Calu3 (cell line): ENCODE measurements around the gene MRPL36. TPM values are rescaled to one million over a fixed set of nuclear protein-coding genes. Genes with fewer than 3 reads are reported as not detected.

Experiments
- BruUV-seq: library from RNA; stranded (reverse); fragments of 400-500 nt; replicated peaks from 2 replicates; lab custom pipeline; 2021; lab: Mats Ljungman, UMichigan
- CTCF ChIA-PET: fragments of 300-600 bp; sonication (Branson Sonifier 250); formaldehyde crosslinking; loops from one replicate; lab custom pipeline; 2022; ENCODE audit warnings: antibody characterized with exemption; lab: Charles Lee
- DNase-seq: peaks from one replicate; pipeline ENCODE4 v3.0.0; 2022
- H3K27ac Mint-ChIP-seq: one replicate; pipeline ENCODE4 v1.8.0; 2022; ENCODE audit warnings: mixed read lengths; ENCODE audit not compliant: unreplicated experiment
- H3K27me3 Mint-ChIP-seq: one replicate; pipeline ENCODE4 v1.8.0; 2022; ENCODE audit warnings: mixed read lengths; ENCODE audit not compliant: unreplicated experiment
- H3K36me3 Mint-ChIP-seq: one replicate; pipeline ENCODE4 v1.8.0; 2022; ENCODE audit warnings: mild to moderate bottlenecking, moderate library complexity, mixed read lengths; ENCODE audit not compliant: insufficient read depth, unreplicated experiment
- H3K4me1 Mint-ChIP-seq: one replicate; pipeline ENCODE4 v1.8.0; 2022; ENCODE audit warnings: mild to moderate bottlenecking, low read depth, mixed read lengths; ENCODE audit not compliant: unreplicated experiment
- H3K4me3 Mint-ChIP-seq: one replicate; pipeline ENCODE4 v1.8.0; 2022; ENCODE audit warnings: mild to moderate bottlenecking, low read depth, moderate library complexity, mixed read lengths; ENCODE audit not compliant: unreplicated experiment
- H3K9me3 Mint-ChIP-seq: one replicate; pipeline ENCODE4 v1.8.0; 2022; ENCODE audit warnings: low read depth, mixed read lengths; ENCODE audit not compliant: unreplicated experiment
- CTCF ChIP-seq: fragments of 200-600 bp; IDR thresholded peaks from one replicate; pipeline ENCODE4 v1.8.0; 2022; ENCODE audit warnings: antibody characterized with exemption; ENCODE audit not compliant: unreplicated experiment
- intact Hi-C: fragments of 100-400 bp; cut with micrococcal nuclease; formaldehyde crosslinking; loops from one replicate; pipeline ENCODE4 v1.10.0; 2022; ENCODE audit not compliant: unreplicated experiment
- total RNA-seq: library from RNA; stranded (reverse); gene quantifications from 2 replicates; pipeline ENCODE4 v1.2.3, GENCODE V29; 2022

The MRPL36 gene
- total RNA-seq, 1 experiment from 2014 or later: 55.5 TPM

GRCh38 chr5:1808439-1808838 is 8.8 kb upstream of the MRPL36 start:
- no peak for DNase-seq
- no TSS peak for BruUV-seq
- Mint-ChIP-seq H3K9me3 (no peaks in the 10 kb centered on the region), H3K4me3 (no peak overlapping the region), H3K4me1 (peaks cover 13% of the 10 kb centered on the region), H3K27me3 (no peaks in the 10 kb centered on the region), H3K36me3 (peaks cover 23% of the 10 kb centered on the region), H3K27ac (no peak overlapping the region)
- intact Hi-C loops: no loop called here
- no peak for TF ChIP-seq CTCF
- CTCF ChIA-PET: no interaction called here

- no peak for TF ChIP-seq CTCF
- DNase-seq: no peak
- BruUV-seq: no TSS peak
- no peak overlapping the region for H3K4me3 Mint-ChIP-seq
- no peaks in the 10 kb centered on the region for H3K27me3 Mint-ChIP-seq
- intact Hi-C loops: no loop called here
- H3K4me1 Mint-ChIP-seq: peaks cover 13% of the 10 kb centered on the region
- H3K36me3 Mint-ChIP-seq: peaks cover 31% of the 10 kb centered on the region
- H3K27ac Mint-ChIP-seq: no peak overlapping the region
- CTCF ChIA-PET: no interaction called here
- no peaks in the 10 kb centered on the region for H3K9me3 Mint-ChIP-seq
These were observed 8.0 kb upstream of the MRPL36 start for GRCh38 chr5:1807451-1808185.

- no peaks in the 10 kb centered on the region for H3K9me3 Mint-ChIP-seq
- H3K27me3 Mint-ChIP-seq: no peaks in the 10 kb centered on the region
- CTCF ChIA-PET: no interaction called here
- H3K27ac Mint-ChIP-seq: no peak overlapping the region
- DNase-seq: no peak
- peaks cover 13% of the 10 kb centered on the region for H3K4me1 Mint-ChIP-seq
- no peak for TF ChIP-seq CTCF
- no peak overlapping the region for H3K4me3 Mint-ChIP-seq
- no TSS peak for BruUV-seq
- H3K36me3 Mint-ChIP-seq: peaks cover 35% of the 10 kb centered on the region
- intact Hi-C loops: no loop called here
These were observed 7.3 kb upstream of the MRPL36 start for GRCh38 chr5:1806974-1807373.

GRCh38 chr5:1806199-1806598 is 6.6 kb upstream of the MRPL36 start:
- peaks cover 43% of the 10 kb centered on the region for H3K36me3 Mint-ChIP-seq

More at GRCh38 chr5:1806199-1806598, 6.6 kb upstream of the MRPL36 start:
- no peaks in the 10 kb centered on the region for H3K27me3 Mint-ChIP-seq
- H3K27ac Mint-ChIP-seq: no peak overlapping the region
- no peak overlapping the region for H3K4me3 Mint-ChIP-seq
- CTCF ChIA-PET: no interaction called here
- H3K9me3 Mint-ChIP-seq: no peaks in the 10 kb centered on the region
- intact Hi-C loops: no loop called here
- peaks cover 13% of the 10 kb centered on the region for H3K4me1 Mint-ChIP-seq
- no peak for DNase-seq
- BruUV-seq: no TSS peak
- no peak for TF ChIP-seq CTCF
